Smooth muscle cell (in vitro differentiated cells): ENCODE measurements around the gene RECK. TPM values are rescaled to one million over a fixed set of nuclear protein-coding genes. Genes with fewer than 3 reads are reported as not detected.

ENCODE experiments used
- DNase-seq: peaks from one replicate; lab custom pipeline; 2025; ENCODE audit not compliant: unreplicated experiment; lab: John Stamatoyannopoulos, UW
- H2AFZ ChIP-seq: fragments of 200-600 bp; sonication (generic); 2 replicates; pipeline ENCODE4 v1.6.0; 2016; ENCODE audit warnings: antibody characterized with exemption, low read depth, mild to moderate bottlenecking
- H3F3A ChIP-seq: fragments of 200-600 bp; sonication (generic); 2 replicates; pipeline ENCODE4 v1.6.0; 2017; ENCODE audit warnings: antibody characterized with exemption, low read depth
- H3K27ac ChIP-seq: fragments of 200-600 bp; sonication (generic); 2 replicates; pipeline ENCODE4 v1.5.1; 2016; ENCODE audit warnings: low read depth, mild to moderate bottlenecking
- H3K27me3 ChIP-seq: fragments of 200-600 bp; sonication (generic); 2 replicates; pipeline ENCODE4 v1.6.1; 2016; ENCODE audit warnings: low read depth, mild to moderate bottlenecking
- H3K36me3 ChIP-seq: fragments of 200-600 bp; sonication (generic); 2 replicates; pipeline ENCODE4 v1.5.1; 2016; ENCODE audit warnings: low read depth
- H3K4me1 ChIP-seq: fragments of 200-600 bp; sonication (generic); 2 replicates; pipeline ENCODE4 v1.5.1; 2016; ENCODE audit warnings: low read depth
- H3K4me2 ChIP-seq: fragments of 200-600 bp; sonication (generic); 2 replicates; pipeline ENCODE4 v1.6.0; 2016; ENCODE audit warnings: mild to moderate bottlenecking
- H3K4me3 ChIP-seq: fragments of 200-600 bp; sonication (generic); 2 replicates; pipeline ENCODE4 v1.5.1; 2016; ENCODE audit warnings: mild to moderate bottlenecking
- H3K79me2 ChIP-seq: fragments of 200-600 bp; sonication (generic); 2 replicates; pipeline ENCODE4 v1.6.0; 2016; ENCODE audit warnings: low read depth, mild to moderate bottlenecking
- H3K9ac ChIP-seq: fragments of 200-600 bp; sonication (generic); 2 replicates; pipeline ENCODE4 v1.6.0; 2016; ENCODE audit warnings: low read depth
- H3K9me3 ChIP-seq: fragments of 200-600 bp; sonication (generic); replicated peaks from 2 replicates; pipeline ENCODE4 v1.5.1; 2016; ENCODE audit warnings: low read depth
- H4K20me1 ChIP-seq: fragments of 200-600 bp; sonication (generic); 2 replicates; pipeline ENCODE4 v1.6.0; 2016; ENCODE audit warnings: low read depth
- WGBS: methylation state at CpG from one replicate; pipeline ENCODE4 v1.1.7; 2016; ENCODE audit warnings: low lambda C conversion rate; 5-methylcytosine and 5-hydroxymethylcytosine counted together
- polyA plus RNA-seq: library from polyadenylated mRNA; unstranded; fragments of >200 nt; fragmentation: Nextera tagmentation; extraction: Ambion mirVana; gene quantifications from 2 replicates; pipeline ENCODE4 v1.2.1, GENCODE V29; 2016
- total RNA-seq: library from RNA; depleted of rRNA; stranded (reverse); fragments of >200 nt; gene quantifications from 2 replicates; pipeline ENCODE4 v1.2.3, GENCODE V29; 2014
- TF ChIP-seq, protein P1 (sequence below): fragments of 200-600 bp; sonication (generic); IDR thresholded peaks from 2 replicates; pipeline ENCODE4 v1.5.1; 2017; ENCODE audit warnings: borderline replicate concordance, mild to moderate bottlenecking, antibody characterized with exemption; ENCODE audit not compliant: insufficient read depth, poor library complexity, severe bottlenecking

The RECK gene
- total and polyA plus RNA-seq, 2 experiments from 2014 or later = 42.9 to 50.0 TPM

DNA sequence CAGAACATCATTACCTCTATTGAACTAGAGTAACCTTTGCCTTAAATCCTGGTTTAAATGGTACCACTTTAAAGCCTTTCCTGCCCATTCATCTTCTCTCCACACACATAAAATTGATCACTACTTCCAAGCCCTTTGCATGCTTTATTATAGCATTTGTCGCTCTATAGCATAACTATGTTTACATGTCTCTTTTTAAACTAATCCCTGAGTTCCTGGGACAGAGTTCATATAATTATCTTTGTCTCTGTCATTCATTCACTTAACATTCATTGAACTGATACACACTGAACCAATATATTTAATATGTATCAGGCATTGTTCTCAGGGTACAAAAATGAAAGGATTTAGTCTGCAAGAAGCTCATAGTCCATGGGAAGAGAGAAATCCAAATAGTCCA lies 37.3 kb downstream of the RECK start:
- Histone ChIP-seq H3K4me3 (no peak overlapping the region), H3K9me3 (no peaks in the 10 kb centered on the region), H3K27me3 (no peaks in the 10 kb centered on the region), H3F3A (peaks cover 8% of the 10 kb centered on the region), H3K27ac (peak overlapping the region; percentile 58), H3K36me3 (no peaks in the 10 kb centered on the region), H4K20me1 (peaks cover 11% of the 10 kb centered on the region), H3K4me2 (peak overlapping the region; percentile 51), H2AFZ (no peak overlapping the region), H3K79me2 (no peaks in the 10 kb centered on the region), H3K4me1 (peaks cover 15% of the 10 kb centered on the region), H3K9ac (no peak overlapping the region)
- TF ChIP-seq, protein P1, sequence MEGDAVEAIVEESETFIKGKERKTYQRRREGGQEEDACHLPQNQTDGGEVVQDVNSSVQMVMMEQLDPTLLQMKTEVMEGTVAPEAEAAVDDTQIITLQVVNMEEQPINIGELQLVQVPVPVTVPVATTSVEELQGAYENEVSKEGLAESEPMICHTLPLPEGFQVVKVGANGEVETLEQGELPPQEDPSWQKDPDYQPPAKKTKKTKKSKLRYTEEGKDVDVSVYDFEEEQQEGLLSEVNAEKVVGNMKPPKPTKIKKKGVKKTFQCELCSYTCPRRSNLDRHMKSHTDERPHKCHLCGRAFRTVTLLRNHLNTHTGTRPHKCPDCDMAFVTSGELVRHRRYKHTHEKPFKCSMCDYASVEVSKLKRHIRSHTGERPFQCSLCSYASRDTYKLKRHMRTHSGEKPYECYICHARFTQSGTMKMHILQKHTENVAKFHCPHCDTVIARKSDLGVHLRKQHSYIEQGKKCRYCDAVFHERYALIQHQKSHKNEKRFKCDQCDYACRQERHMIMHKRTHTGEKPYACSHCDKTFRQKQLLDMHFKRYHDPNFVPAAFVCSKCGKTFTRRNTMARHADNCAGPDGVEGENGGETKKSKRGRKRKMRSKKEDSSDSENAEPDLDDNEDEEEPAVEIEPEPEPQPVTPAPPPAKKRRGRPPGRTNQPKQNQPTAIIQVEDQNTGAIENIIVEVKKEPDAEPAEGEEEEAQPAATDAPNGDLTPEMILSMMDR = no peak
- 59% methylated on average over 1 of the region's 1 CpG for WGBS
- no peak for DNase-seq

DNA sequence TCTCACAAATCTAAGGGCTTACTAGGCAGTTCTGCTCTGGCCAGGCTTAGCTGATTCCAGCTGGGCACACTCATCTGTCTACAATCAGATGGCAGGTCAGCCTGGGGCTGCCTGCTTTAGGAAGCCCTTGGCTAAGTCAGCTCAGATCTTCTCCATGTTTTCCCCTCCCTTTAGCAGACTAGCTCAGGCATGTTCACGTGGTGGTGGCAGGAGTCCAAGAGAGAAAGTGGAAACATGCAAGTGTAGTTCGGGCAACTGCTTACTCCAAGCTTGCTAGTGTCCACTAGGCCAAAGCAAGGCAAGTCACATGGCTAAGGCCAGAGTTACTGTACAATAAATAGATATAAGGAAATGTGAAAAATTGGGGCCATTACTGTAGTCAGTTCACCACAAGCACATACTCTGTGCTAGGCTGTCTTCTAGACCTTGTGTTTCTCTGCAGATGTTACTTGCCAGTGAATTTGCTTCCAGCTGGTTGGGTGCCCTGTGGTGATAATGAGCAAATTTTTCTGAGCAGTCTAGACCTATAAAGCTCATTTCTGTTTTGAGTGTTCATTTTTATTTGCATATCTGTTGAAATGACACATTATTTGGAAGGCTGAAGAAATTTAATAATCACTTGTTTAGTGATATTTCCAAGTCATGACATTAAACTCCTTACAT lies 38.3 kb downstream of the RECK start:
- no peak overlapping the region for H2AFZ ChIP-seq
- peaks cover 8% of the 10 kb centered on the region for H3F3A ChIP-seq
- H3K4me2 ChIP-seq = peak overlapping the region; percentile 51
- H4K20me1 ChIP-seq = peaks cover 11% of the 10 kb centered on the region
- H3K27me3 ChIP-seq = no peaks in the 10 kb centered on the region
- H3K9me3 ChIP-seq = no peaks in the 10 kb centered on the region
- H3K36me3 ChIP-seq = no peaks in the 10 kb centered on the region
- peak overlapping the region; percentile 58 for H3K27ac ChIP-seq
- TF ChIP-seq, protein P1 = no peak
- peak; percentile 23 for DNase-seq
- H3K4me3 ChIP-seq = no peak overlapping the region
- 45% methylated on average over 2 of the region's 2 CpGs for WGBS
- no peaks in the 10 kb centered on the region for H3K79me2 ChIP-seq
- peaks cover 15% of the 10 kb centered on the region for H3K4me1 ChIP-seq
- no peak overlapping the region for H3K9ac ChIP-seq

DNA sequence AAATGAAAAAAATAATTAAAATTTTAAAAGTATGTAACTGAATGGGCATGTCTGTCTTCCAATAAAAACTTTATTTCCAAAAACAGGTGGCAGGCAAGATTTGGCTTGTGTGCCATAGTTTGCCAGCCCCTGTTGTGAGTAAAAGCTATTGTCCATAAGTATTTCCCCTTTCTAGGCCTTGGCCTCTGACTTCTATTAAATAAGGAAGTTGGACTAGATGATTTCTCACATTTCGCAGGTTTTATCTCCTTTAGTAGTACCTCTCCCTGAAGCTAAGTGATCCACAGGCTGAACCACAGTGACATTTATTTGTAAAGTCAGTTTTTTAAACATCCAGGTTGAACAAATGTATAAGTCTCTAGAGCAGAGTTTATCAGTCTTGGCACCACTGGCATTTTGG lies 41.3 kb downstream of the RECK start:
- no peaks in the 10 kb centered on the region for H3K79me2 ChIP-seq
- TF ChIP-seq, protein P1 = no peak
- peaks cover 15% of the 10 kb centered on the region for H3K4me1 ChIP-seq
- H3K4me2 ChIP-seq = no peak overlapping the region
- H3K27ac ChIP-seq = no peak overlapping the region
- no peak overlapping the region for H3K9ac ChIP-seq
- H3F3A ChIP-seq = peaks cover 8% of the 10 kb centered on the region
- no peaks in the 10 kb centered on the region for H3K27me3 ChIP-seq
- no peak for DNase-seq
- 100% methylated on average over 1 of the region's 1 CpG for WGBS
- no peaks in the 10 kb centered on the region for H3K9me3 ChIP-seq
- H3K4me3 ChIP-seq = no peak overlapping the region
- no peaks in the 10 kb centered on the region for H3K36me3 ChIP-seq
- H4K20me1 ChIP-seq = peaks cover 6% of the 10 kb centered on the region
- no peak overlapping the region for H2AFZ ChIP-seq

DNA sequence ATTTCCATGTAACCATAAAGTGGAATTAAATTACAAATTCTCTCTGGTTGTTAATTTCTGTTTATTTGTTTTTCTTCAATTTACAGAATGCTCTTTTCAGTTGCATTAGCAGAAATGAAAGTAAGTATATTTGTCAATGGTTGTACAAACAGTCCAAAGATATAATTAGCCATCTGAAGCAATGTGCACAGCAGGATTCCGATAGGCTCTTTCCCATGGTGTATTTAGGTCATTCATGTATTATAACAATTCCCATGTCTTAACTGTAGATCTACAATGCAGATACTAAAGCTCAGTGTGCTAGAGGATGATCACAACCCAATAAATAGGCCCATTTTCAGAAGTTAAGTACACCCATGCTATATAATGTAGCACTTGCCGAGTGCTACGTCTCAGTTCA lies 43.8 kb downstream of the RECK start:
- no peak overlapping the region for H3K9ac ChIP-seq

More for the DNA sequence above, 43.8 kb downstream of the RECK start:
- Histone ChIP-seq H3K79me2 (no peaks in the 10 kb centered on the region), H3K27me3 (no peaks in the 10 kb centered on the region), H3F3A (no peaks in the 10 kb centered on the region), H3K9me3 (no peaks in the 10 kb centered on the region), H3K4me1 (no peaks in the 10 kb centered on the region), H3K36me3 (no peaks in the 10 kb centered on the region), H3K4me3 (no peak overlapping the region), H3K4me2 (no peak overlapping the region), H4K20me1 (no peaks in the 10 kb centered on the region), H2AFZ (no peak overlapping the region), H3K27ac (no peak overlapping the region)
- DNase-seq = no peak
- 96% methylated on average over 3 of the region's 3 CpGs for WGBS
- TF ChIP-seq, protein P1 = no peak
